HTERT RPE-1 (cell line): ENCODE measurements around the gene USP32.

Experiments
- in situ Hi-C: fragments of 300-500 bp; cut with MboI; formaldehyde crosslinking; loops from 4 replicates; pipeline ENCODE4 v1.14.3; 2020; ENCODE audit warnings: low sequenced_read_pairs

Gene USP32

GRCh38 chr17:60160829-60161501, 231.0 kb downstream of the USP32 start:
- in situ Hi-C loops = no loop called here

GRCh38 chr17:60159479-60159866, 232.5 kb downstream of the USP32 start:
- in situ Hi-C loops = no loop called here

GRCh38 chr17:60158751-60159478, 233.0 kb downstream of the USP32 start:
- in situ Hi-C loops = no loop called here

GRCh38 chr17:60157487-60158040, 234.4 kb downstream of the USP32 start:
- in situ Hi-C loops = no loop called here

- in situ Hi-C loops = no loop called here
These were observed 235.2 kb downstream of the USP32 start for GRCh38 chr17:60156746-60157145.

GRCh38 chr17:60155815-60156214, 236.1 kb downstream of the USP32 start:
- in situ Hi-C loops = no loop called here

GRCh38 chr17:60155427-60155814, 236.5 kb downstream of the USP32 start:
- in situ Hi-C loops = no loop called here

GRCh38 chr17:60154616-60155426, 237.1 kb downstream of the USP32 start:
- in situ Hi-C loops = no loop called here

GRCh38 chr17:60153606-60154390, 238.1 kb downstream of the USP32 start:
- in situ Hi-C loops = no loop called here

GRCh38 chr17:60151355-60151754, 240.6 kb downstream of the USP32 start:
- in situ Hi-C loops = no loop called here

- in situ Hi-C loops = no loop called here
These were observed 242.0 kb downstream of the USP32 start, which contains the start of gene CA4 for GRCh38 chr17:60149691-60150582. CA4 (plus strand) TSS chr17:60149973; CDS start chr17:60150035, 62 bp downstream.

GRCh38 chr17:60148373-60148772, 243.6 kb downstream of the USP32 start:
- in situ Hi-C loops = no loop called here

- in situ Hi-C loops = no loop called here
These were observed 244.2 kb downstream of the USP32 start for GRCh38 chr17:60147553-60148223.

- in situ Hi-C loops = no loop called here
These were observed 245.7 kb downstream of the USP32 start for GRCh38 chr17:60146206-60146605.

GRCh38 chr17:60145006-60145935, 246.7 kb downstream of the USP32 start:
- in situ Hi-C loops = no loop called here

- in situ Hi-C loops = no loop called here
These were observed 248.9 kb downstream of the USP32 start for GRCh38 chr17:60142872-60143499.
